Measurements from ENCODE around the gene NUDT17. TPM values are rescaled to one million over a fixed set of nuclear protein-coding genes. Genes with fewer than 3 reads are reported as not detected.

The NUDT17 gene
- total RNA-seq, 4 donors from 2014 or later, result 1.1 to 3.8 (median 1.8) TPM

DNA sequence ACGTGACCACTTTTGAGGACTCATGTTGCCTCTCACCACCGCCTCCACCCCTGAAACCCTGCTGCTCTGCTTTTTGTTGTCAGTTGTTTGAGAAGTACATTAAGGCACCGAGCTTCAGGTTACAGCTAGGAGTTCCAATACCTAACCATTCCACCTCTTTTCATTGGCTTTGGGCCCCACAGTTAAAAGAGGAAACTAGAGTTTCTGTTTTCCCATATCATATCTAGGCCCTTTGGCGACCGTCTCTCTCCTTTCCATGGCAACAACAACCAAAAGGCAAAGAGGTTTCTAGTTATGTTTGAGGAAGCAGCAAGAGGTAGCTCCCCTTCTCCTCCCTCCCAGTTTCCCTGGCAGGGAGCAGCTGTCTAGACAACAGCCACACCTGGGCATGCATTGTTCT lies 34.3 kb downstream of the NUDT17 start:
- peak overlapping the region; percentile 50 to 90 (median 76) for H3K27ac ChIP-seq
- no peaks in the 10 kb centered on the region for H3K27me3 ChIP-seq
- H3K36me3 ChIP-seq, result no peaks in the 10 kb centered on the region
- intact Hi-C loops (cut with DNase I), result no loop called here
- H3K9me3 ChIP-seq, result no peaks in the 10 kb centered on the region
- WGBS, 2 donors, result 39 to 68% methylated on average over 5 of the region's 5 CpGs
- no peak overlapping the region for H3K4me3 ChIP-seq
- peaks cover 6 to 49% (median 11%) of the 10 kb centered on the region in 3 donors for H3K4me1 ChIP-seq
- no peak for DNase-seq
- TF ChIP-seq, protein P1, sequence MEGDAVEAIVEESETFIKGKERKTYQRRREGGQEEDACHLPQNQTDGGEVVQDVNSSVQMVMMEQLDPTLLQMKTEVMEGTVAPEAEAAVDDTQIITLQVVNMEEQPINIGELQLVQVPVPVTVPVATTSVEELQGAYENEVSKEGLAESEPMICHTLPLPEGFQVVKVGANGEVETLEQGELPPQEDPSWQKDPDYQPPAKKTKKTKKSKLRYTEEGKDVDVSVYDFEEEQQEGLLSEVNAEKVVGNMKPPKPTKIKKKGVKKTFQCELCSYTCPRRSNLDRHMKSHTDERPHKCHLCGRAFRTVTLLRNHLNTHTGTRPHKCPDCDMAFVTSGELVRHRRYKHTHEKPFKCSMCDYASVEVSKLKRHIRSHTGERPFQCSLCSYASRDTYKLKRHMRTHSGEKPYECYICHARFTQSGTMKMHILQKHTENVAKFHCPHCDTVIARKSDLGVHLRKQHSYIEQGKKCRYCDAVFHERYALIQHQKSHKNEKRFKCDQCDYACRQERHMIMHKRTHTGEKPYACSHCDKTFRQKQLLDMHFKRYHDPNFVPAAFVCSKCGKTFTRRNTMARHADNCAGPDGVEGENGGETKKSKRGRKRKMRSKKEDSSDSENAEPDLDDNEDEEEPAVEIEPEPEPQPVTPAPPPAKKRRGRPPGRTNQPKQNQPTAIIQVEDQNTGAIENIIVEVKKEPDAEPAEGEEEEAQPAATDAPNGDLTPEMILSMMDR (IDR thresholded peaks at IDR 0.05), result no peak
- TF ChIP-seq POLR2A (IDR thresholded peaks at IDR 0.05), result no peak

DNA sequence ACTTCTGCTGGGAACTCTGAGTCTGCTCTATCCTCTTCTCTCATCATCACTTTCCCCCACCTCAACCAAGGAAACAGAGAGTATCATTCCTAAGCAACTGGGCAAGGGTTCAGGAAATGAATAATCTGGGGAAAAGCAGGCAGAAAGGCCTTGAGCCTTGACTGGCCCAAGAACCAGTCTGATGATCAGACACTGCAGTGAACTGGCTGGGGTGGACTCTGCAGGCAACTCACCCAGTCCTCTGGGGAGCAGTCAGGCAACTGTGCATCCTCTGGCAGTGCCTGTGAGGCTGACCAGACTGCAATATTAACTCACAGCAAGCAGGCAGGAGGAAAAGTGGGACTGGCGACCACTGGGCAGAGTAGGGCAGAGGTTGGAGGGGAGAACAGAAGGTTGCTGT lies 39.2 kb downstream of the NUDT17 start:
- Histone ChIP-seq H3K27me3 (no peaks in the 10 kb centered on the region), H3K4me1 (peaks cover 6 to 52% (median 11%) of the 10 kb centered on the region in 3 donors), H3K4me3 (peak overlapping the region in 3 of 4 donors; percentile 58 to 85 (median 72)), H3K36me3 (no peaks in the 10 kb centered on the region), H3K9me3 (no peaks in the 10 kb centered on the region), H3K27ac (no peak overlapping the region)
- DNase-seq, result no peak
- WGBS, 2 donors, result 67 to 83% methylated on average over 1 of the region's 1 CpG
- TF ChIP-seq POLR2A (IDR thresholded peaks at IDR 0.05), result no peak
- TF ChIP-seq, protein P1 (IDR thresholded peaks at IDR 0.05), result no peak
- intact Hi-C loops (cut with DNase I), result no loop called here

DNA sequence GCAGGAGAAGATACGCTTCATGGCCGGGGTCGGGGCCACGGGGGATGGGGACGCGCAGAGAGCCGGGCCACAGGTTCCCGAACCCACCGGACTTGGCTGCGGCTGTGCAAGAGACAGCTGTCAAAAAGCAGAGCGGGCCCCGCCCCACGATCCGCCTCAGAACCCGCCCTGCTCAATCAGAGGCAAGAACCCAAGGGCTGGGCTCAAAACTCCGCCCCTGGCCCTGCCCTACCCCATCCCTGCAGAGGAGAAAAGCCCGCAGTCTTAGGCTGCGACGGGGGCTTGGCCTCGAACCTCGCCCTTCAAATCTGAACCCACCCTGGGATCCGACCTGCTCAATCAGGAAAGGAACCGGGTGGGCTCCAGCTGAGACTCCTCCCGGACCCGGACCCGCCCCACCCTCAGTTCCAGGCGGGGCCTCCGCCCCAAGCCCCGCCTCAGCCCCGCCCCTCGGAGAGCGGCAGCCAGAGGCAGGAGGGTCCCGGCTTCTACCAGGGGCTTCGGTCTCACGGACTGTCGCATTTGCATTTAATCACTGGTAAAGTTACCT lies 40.4 kb downstream of the NUDT17 start, which contains the start of gene ANKRD35:
Gene ANKRD35 (minus strand): TSS at position 129 of the 550 bp plus-strand sequence. CDS start 108 bp downstream, at position 21.
- Histone ChIP-seq H3K4me3 (peak within 1 kb of the TSS; percentile 58 to 85 (median 68)), H3K4me1 (peaks cover 9 to 52% (median 11%) of the 10 kb centered on the region in 3 donors), H3K27me3 (no peaks in the 10 kb centered on the region), H3K27ac (peak within 1 kb of the TSS; percentile 41 to 77 (median 57)), H3K36me3 (no peaks in the 10 kb centered on the region), H3K9me3 (no peaks in the 10 kb centered on the region)
- WGBS, 2 donors, result 0 to 1% methylated on average over 13 to 16 of the region's 36 CpGs
- no peak for DNase-seq
- intact Hi-C loops (cut with DNase I), result no loop called here
- TF ChIP-seq, protein P1 (IDR thresholded peaks at IDR 0.05), result no peak
- TF ChIP-seq POLR2A (IDR thresholded peaks at IDR 0.05), result no peak

DNA sequence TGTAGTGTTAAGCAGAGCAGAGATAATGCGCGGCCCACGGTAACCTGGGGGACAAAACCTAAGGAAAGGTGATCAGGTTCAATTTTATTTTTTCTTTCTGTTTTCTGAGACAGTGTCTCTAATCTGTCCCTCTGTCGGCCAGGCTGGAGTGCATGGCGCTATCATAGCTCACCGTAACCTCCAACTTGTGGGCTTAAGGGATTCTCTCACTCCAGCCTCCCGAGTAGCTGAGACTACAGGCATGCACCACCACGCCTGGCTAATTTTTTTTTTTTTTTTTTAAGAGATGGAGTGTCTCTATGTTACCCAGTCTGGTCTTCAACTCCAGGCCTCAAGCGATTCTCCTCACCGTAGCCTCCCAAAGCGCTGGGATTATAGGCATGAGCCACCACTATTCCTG lies 41.0 kb downstream of the NUDT17 start:
- TF ChIP-seq, protein P1 (IDR thresholded peaks at IDR 0.05), result no peak
- no peak for TF ChIP-seq POLR2A (IDR thresholded peaks at IDR 0.05)
- intact Hi-C loops (cut with DNase I), result no loop called here
- H3K27ac ChIP-seq, result peak overlapping the region; percentile 41 to 77 (median 57)
- peak overlapping the region; percentile 58 to 85 (median 68) for H3K4me3 ChIP-seq
- WGBS, 2 donors, result 45 to 49% methylated on average over 10 to 11 of the region's 11 CpGs
- no peaks in the 10 kb centered on the region for H3K36me3 ChIP-seq
- peaks cover 15 to 55% (median 17%) of the 10 kb centered on the region in 3 donors for H3K4me1 ChIP-seq
- H3K27me3 ChIP-seq, result no peaks in the 10 kb centered on the region
- DNase-seq, result no peak
- H3K9me3 ChIP-seq, result no peaks in the 10 kb centered on the region

DNA sequence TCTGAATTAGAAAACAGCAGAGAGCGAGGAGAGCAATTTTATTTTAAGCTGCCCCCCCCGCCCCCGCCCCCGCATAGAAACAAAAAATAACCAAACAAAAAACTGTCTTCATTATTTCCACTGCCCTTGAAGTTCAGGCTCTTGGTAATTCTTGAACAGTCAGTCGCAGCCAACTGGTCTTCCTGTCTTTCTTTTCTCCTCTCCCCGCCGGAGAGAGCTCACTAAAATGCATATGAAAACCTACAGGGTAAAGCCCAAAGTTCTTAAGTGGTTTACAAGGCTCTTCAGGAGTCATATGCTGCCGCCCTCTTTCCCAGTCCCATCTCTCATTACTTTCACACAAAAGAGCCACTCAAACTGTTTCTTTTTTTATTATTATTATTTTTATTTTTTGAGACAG lies 41.4 kb downstream of the NUDT17 start:
- Histone ChIP-seq H3K36me3 (no peaks in the 10 kb centered on the region), H3K4me1 (peaks cover 19 to 59% (median 20%) of the 10 kb centered on the region in 3 donors), H3K9me3 (no peaks in the 10 kb centered on the region), H3K27me3 (no peaks in the 10 kb centered on the region), H3K4me3 (no peak overlapping the region), H3K27ac (no peak overlapping the region)
- no peak for DNase-seq
- intact Hi-C loops (cut with DNase I), result no loop called here
- 55 to 64% methylated on average over 6 to 8 of the region's 8 CpGs for WGBS, 2 donors
- TF ChIP-seq, protein P1 (IDR thresholded peaks at IDR 0.05), result no peak
- TF ChIP-seq POLR2A (IDR thresholded peaks at IDR 0.05), result no peak

All from esophagus squamous epithelium (tissue), 5 donors.